ENCODE measurements around the gene PRXL2C.

DNA sequence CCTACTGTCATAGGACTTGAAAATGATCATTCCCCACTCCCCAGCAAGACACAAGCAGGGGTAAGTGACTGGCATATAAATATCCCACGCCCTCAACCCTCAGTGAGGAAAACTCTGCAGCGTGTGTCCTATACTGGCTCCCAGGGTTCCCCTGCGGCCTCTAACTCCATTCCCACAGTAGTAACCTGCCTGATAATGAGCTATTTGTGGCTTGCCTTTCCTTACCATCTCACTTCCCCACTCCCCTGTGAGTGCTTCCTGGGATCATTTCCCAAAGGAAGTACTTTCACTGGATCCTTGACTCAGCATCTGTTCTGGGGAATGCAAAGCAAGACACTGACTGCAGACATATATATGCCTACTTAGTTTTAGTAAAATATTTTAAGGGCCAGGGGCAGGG, 49.8 kb downstream of the PRXL2C start:
- no peak for TF ChIP-seq POLR2AphosphoS5 (IDR thresholded peaks at IDR 0.05; ENCODE audit: insufficient read depth in 1 of 2, low read depth in 1 of 2)
- TF ChIP-seq, protein P1, sequence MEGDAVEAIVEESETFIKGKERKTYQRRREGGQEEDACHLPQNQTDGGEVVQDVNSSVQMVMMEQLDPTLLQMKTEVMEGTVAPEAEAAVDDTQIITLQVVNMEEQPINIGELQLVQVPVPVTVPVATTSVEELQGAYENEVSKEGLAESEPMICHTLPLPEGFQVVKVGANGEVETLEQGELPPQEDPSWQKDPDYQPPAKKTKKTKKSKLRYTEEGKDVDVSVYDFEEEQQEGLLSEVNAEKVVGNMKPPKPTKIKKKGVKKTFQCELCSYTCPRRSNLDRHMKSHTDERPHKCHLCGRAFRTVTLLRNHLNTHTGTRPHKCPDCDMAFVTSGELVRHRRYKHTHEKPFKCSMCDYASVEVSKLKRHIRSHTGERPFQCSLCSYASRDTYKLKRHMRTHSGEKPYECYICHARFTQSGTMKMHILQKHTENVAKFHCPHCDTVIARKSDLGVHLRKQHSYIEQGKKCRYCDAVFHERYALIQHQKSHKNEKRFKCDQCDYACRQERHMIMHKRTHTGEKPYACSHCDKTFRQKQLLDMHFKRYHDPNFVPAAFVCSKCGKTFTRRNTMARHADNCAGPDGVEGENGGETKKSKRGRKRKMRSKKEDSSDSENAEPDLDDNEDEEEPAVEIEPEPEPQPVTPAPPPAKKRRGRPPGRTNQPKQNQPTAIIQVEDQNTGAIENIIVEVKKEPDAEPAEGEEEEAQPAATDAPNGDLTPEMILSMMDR (IDR thresholded peaks at IDR 0.05) = no peak
- no peak for TF ChIP-seq POLR2A (IDR thresholded peaks at IDR 0.05)

Data from vagina (tissue), 2 donors.